ENCODE measurements around the gene C11orf42.
"Not testable (repeated sequence)": the region's sequence is repeated elsewhere in the genome, so short reads cannot be mapped to it uniquely, and the experiment has no call there.

The C11orf42 gene

GRCh38 chr11:6224421-6224820, 19.1 kb downstream of the C11orf42 start:
- DNase-seq: no peak

DNA sequence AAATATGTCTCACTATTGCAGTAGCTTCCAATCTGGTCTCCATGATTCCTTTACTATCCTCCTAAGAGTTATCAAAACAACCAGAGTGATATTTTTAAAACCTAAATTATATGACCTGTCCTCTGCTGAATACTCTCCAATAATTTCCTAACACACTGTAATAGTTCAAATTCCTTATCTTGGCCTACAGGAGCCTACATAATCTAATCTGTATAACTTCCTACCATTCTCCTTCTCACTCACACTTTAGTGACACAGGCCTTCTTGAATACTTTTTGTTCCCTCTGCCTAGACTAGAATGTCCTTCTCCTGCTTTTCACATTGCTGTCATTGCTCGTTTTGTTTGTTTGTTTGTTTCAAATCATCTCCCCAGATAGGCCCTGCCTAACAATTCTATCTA, 19.7 kb downstream of the C11orf42 start:
- no peak for DNase-seq

DNA sequence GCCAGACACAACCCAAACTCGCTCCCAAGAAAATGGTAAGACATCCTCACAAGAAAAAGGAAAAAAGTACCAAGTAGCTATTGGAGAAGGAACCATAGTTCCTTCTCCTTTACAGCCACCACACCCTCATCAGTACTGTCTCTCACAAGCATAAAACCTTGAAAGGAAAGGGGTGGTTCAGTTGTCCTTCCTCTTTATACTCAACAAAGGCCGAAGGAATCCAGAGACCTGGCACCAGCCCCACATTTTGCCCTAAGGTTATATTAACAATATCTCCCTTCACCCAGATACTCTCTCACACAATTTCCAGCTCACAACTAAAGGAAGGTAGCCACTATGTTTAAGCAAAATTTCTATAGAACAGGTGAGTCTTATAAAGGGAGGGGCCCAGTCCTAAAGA, 20.5 kb downstream of the C11orf42 start:
- no peak for DNase-seq

GRCh38 chr11:6228520-6228919, 23.2 kb downstream of the C11orf42 start:
- no peak for DNase-seq

GRCh38 chr11:6229911-6230310, 24.6 kb downstream of the C11orf42 start:
- DNase-seq: no peak

DNA sequence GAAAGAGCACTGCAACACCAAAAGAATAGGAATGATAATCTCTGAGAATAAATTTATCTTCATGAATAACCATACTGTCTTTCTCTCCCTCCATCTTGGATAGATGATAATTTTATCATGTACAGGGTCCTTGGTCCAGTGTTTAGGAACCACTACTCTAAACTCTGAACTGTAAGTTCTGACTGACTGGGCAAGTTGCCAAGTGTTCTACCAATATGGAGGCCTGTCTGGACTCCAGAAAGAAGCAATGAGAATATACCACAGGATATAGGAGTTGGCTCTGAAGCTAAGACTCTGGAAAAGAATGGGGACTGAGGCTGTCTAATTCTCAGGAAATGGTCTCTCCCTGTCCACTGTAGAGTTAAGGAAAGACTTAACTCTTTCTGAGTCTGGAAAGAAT, 27.5 kb downstream of the C11orf42 start:
- no peak for DNase-seq

DNA sequence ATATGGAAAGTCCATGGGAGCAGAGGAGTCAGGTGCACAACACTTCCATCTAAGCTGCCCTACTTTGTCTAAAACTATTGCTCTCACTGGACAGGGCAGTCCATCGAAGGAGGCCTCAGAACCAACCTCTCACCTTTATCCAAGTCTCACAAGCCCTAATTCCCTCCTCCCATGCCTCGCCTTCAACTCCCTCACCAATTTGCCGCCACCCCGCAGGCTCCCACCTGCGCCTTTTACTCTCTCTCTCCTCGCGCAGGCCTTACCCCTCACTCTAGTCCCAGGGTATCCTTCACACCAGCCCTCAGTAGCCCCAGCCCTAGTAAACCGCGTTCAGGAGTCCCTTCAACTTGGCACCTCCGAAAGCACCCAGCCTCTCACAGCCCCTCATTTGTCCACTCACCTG, 28.6 kb downstream of the C11orf42 start:
- no peak for DNase-seq

DNA sequence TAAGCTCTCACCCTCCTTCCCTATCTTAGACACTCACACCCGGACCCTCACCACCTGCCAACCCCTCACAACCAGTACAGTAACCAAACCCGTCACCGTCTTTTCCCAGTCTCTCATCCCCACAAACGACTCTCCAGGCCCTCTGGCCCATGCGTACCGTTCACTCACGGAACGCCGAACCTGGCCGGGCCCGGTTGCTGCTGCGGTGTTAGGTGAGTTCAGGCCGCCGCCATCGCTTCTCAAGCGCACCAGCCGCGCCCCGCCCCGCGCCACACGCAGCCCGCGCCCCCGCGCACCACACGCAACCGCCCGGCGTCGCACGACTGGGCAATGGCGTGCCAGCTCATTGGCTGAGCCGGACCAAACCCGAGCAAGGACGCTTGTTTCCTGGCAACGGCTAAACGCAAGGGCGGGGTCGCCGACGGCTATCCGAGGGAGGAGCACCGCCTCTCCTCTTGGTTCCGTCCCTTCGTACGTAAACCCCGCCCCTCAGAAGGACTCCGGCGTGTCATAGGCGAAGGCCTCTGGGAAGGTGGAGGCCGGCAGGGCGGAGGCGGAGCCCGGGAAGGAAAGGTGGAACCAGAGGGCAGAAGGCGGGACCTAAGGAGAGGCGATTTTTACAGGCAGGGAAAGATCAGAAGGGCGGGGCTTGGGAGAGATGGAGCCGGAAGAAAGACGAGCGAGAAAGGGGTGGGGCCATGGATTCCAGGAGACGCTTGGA, 29.2 kb downstream of the C11orf42 start, which contains the start of gene FHIP1B:
TSS of gene FHIP1B (minus strand) at position 250 of the 721 bp plus-strand sequence. CDS start 10,120 bp downstream, outside the sequence.
- DNase-seq: peak; percentile 100

GRCh38 chr11:6237266-6237665, 31.9 kb downstream of the C11orf42 start:
- no peak for DNase-seq

GRCh38 chr11:6237761-6238302, 32.5 kb downstream of the C11orf42 start:
- DNase-seq: no peak

GRCh38 chr11:6238902-6239301, 33.5 kb downstream of the C11orf42 start, which contains the start of gene CNGA4:
Gene CNGA4 (plus strand): TSS chr11:6239089. CDS start chr11:6239207, 118 bp downstream.
- DNase-seq: no peak

GRCh38 chr11:6240139-6240538, 34.8 kb downstream of the C11orf42 start:
- no peak for DNase-seq

GRCh38 chr11:6240781-6241180, 35.4 kb downstream of the C11orf42 start:
- no peak for DNase-seq

DNA sequence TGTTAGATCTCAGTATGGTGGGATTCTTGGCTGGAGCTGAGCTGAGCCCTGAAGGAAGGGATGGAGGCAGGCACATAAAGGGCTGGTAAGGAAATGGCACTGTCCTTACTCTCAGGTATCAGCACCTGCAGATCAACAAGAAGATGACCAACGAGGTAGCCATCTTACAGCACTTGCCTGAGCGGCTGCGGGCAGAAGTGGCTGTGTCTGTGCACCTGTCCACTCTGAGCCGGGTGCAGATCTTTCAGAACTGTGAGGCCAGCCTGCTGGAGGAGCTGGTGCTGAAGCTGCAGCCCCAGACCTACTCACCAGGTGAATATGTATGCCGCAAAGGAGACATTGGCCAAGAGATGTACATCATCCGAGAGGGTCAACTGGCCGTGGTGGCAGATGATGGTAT, 36.0 kb downstream of the C11orf42 start:
- DNase-seq: no peak

- no peak for DNase-seq
Observed at GRCh38 chr11:6245536-6245935, 40.2 kb downstream of the C11orf42 start.

GRCh38 chr11:6248248-6248647, 42.9 kb downstream of the C11orf42 start:
- peak; percentile 18 for DNase-seq

DNA sequence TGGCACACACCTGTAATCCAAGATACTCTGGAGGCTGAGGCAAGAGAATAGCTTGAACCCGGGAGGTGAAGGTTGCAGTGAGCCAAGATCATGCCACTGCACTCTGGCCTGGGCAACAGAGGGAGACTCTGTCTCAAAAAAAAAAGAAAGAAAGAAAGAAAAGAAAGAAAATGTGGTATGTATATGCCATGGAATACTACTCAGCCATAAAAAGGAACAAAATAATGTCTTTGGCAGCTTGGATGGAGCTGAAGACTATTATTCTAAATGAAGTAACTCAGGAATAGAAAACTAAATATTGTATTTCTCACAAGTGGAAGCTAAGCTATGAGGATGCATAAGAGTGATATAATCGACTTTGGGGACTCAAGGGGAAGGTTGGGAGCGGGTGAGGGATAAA, 43.5 kb downstream of the C11orf42 start:
- DNase-seq: not testable (repeated sequence)

DNA sequence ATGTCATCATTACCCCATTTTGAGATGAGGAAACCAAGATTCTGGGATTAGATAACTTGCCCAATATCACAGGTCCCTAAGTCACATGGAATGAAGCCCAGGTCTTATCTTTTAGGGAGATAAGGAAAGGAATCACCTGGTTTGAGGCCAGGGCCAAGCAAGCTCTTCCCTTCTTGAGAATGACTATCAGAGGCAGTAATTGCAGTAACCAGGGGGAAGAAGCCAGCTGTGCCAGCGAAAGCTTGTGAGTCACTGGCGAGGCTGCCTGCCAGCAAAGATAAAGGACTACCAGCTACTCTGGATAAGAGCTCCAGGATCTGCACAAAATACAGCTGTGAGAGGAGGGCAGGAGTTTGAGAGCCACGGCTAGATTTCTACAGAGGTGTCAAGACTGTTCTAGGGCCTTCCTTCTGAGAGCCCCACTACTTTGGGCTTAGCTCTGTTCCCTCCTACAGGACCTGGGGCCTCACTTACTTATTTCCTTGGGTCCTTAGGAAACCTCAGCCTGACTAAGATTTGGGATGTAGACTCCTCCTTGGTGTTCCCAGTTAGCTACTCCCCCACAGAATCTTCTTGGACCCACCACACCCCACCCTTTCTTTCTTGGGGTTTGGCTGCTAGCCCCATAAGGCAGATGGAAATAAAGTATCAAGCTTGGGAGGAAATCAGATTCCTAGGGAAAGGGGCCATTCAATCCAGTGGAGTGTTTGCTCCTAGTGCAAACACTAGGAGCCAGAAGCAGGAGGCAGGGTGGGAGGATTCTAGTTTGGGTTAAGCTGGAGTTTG, 44.6 kb downstream of the C11orf42 start:
- DNase-seq: peak; percentile 14

DNA sequence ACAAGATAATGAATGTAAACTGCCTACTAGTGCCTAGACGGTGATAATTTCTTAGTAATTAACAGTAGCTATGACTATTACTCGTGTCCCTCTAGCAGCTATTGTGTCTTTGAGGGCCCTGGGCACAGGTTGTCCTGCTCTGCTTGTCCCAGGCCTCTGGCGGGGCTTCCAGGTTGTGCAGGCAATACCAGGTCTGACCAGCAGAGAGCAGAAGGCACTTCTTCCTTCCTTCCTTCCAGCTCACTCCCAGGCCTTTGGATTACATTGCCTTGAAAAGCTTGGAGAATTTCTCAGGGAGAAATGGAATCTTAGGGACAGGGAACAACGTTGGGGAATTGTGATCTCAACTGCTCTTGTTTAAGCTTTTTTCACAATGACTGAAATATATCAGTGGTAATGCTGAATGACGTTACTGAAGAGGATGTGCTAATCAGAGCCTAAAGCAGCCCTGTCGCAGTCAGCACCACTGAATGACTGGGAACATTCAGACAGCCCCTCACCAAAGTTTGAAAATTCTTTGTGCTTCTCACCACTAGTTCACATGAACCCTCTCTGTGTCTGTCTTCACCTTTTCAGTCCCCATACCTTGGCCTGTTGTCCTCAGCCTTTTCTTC, 45.9 kb downstream of the C11orf42 start:
- peak; percentile 56 for DNase-seq

DNA sequence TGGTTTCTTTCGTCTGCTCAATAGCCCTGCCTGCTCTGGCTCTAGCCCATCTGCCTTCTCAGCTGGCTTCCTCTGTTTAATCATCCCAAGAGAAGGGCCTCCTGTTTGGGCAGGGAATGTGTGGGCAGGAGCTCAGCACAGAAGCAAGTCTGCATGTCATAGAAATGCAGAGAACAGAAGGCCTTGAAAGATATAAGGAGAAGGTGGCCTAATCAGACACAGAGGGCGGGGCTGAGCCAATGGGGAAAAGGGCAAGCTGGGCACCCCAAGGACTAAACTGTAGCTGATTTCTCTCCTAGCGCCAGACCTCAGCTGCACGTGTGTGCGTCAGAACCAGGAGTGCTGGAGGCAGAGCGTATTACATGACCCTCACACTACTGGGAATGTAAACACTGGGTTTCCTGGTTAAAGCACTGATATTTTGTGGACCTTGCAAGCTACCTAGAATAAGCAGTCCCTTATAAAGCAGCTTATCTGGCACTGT, 46.7 kb downstream of the C11orf42 start:
- no peak for DNase-seq

DNA sequence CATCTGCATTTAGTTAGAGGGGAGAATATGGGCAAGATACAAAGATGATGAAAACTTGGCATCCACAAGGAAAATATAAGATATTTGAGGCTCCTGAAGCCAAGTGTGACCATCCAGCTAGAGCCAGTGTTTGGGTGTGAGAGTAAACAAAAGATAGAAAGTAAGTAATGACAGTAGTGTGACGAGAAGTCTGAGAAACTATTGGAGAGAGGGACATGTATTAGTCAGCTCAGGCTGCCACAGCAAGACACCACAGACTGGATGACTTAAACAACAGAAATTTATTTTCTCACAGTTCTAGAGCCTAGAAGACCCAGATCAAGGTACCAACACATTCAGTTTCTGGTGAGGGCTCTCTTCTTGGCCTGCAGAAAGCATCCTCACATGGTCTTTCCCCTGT, 47.8 kb downstream of the C11orf42 start:
- no peak for DNase-seq

GRCh38 chr11:6258141-6258540, 52.8 kb downstream of the C11orf42 start:
- no peak for DNase-seq

DNA sequence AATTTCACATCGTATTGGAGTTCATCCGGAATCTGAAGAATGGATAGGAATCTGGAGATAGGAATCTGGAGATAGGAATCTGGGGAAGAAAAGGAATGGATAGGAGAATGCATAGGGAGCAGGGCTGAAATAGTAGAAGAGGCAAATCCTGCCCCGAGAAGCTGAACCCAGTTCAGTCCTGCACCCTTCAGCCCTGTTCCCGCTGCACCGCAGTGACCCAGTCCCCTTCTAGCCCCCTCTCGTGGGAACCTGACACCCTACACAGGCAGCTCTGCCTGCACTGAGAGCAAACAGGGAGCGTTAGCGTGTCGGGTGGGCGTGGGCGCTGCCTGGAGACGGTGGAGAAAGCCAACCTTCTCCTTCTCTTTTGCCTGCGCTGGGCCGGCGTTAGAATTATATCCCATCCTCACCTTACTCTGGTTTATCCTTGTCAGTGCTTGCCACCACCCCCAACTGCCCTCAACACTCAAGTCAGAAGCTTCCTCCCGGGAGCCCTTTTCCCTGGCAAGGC, 53.3 kb downstream of the C11orf42 start:
- no peak for DNase-seq
